Bronchial epithelial cell (primary cell): ENCODE measurements around the gene REXO4. TPM values are rescaled to one million over a fixed set of nuclear protein-coding genes. Genes with fewer than 3 reads are reported as not detected.

ENCODE experiments used
- DNase-seq: peaks from one replicate; pipeline ENCODE4 v3.0.0-alpha.2; 2010; ENCODE audit warnings: low read depth
- FAIRE-seq: peaks from 2 replicates; lab custom pipeline; 2011; peaks lifted over from hg19 to GRCh38; lab: Jason Lieb, UNC
- H3K27me3 ChIP-seq: 2 replicates; pipeline ENCODE4 v1.5.1; 2011; ENCODE audit warnings: low read length; ENCODE audit not compliant: control insufficient read depth, insufficient read depth
- H3K36me3 ChIP-seq: 2 replicates; pipeline ENCODE4 v1.5.1; 2011; ENCODE audit warnings: low read length; ENCODE audit not compliant: control insufficient read depth, insufficient read depth
- H3K4me3 ChIP-seq: 2 replicates; pipeline ENCODE4 v1.5.1; 2011; ENCODE audit warnings: mild to moderate bottlenecking, low read depth, low read length, control low read depth
- total RNA-seq: library from RNA; depleted of rRNA; stranded (reverse); fragments of >200 nt; gene quantifications from 2 replicates; pipeline ENCODE4 v1.2.1, GENCODE V29; 2014
- TF ChIP-seq, protein P1 (sequence below): IDR thresholded peaks from 2 replicates; pipeline ENCODE4 v1.5.1; 2011; ENCODE audit warnings: mild to moderate bottlenecking, moderate library complexity, low read length, control low read depth, inconsistent platforms; ENCODE audit not compliant: insufficient read depth, severe bottlenecking

The REXO4 gene
- total RNA-seq, 1 donor from 2014 or later, result 15.5 TPM

DNA sequence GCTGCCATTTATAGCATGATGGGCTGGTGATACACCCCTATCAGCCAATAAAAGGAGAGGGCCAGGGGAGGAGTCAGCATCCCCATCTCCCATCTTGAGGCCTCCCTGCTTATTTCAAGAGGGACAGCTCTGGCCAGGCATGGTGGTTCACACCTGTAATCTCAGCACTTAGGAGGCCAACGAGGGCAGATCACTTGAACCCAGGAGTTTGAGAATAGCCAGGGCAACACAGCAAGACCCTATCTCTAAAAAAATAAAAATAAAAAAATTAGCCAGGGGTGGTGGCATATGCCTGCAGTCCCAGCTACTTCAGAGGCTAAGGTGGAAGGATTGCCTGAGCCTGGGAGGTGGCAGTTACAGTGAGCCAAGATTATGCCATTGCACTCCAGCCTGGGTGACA lies 9.8 kb downstream of the REXO4 start:
- Histone ChIP-seq H3K4me3 (no peak overlapping the region), H3K36me3 (peaks cover 33% of the 10 kb centered on the region), H3K27me3 (no peaks in the 10 kb centered on the region)
- FAIRE-seq, result no peak
- TF ChIP-seq, protein P1, sequence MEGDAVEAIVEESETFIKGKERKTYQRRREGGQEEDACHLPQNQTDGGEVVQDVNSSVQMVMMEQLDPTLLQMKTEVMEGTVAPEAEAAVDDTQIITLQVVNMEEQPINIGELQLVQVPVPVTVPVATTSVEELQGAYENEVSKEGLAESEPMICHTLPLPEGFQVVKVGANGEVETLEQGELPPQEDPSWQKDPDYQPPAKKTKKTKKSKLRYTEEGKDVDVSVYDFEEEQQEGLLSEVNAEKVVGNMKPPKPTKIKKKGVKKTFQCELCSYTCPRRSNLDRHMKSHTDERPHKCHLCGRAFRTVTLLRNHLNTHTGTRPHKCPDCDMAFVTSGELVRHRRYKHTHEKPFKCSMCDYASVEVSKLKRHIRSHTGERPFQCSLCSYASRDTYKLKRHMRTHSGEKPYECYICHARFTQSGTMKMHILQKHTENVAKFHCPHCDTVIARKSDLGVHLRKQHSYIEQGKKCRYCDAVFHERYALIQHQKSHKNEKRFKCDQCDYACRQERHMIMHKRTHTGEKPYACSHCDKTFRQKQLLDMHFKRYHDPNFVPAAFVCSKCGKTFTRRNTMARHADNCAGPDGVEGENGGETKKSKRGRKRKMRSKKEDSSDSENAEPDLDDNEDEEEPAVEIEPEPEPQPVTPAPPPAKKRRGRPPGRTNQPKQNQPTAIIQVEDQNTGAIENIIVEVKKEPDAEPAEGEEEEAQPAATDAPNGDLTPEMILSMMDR, result no peak
- DNase-seq, result no peak

DNA sequence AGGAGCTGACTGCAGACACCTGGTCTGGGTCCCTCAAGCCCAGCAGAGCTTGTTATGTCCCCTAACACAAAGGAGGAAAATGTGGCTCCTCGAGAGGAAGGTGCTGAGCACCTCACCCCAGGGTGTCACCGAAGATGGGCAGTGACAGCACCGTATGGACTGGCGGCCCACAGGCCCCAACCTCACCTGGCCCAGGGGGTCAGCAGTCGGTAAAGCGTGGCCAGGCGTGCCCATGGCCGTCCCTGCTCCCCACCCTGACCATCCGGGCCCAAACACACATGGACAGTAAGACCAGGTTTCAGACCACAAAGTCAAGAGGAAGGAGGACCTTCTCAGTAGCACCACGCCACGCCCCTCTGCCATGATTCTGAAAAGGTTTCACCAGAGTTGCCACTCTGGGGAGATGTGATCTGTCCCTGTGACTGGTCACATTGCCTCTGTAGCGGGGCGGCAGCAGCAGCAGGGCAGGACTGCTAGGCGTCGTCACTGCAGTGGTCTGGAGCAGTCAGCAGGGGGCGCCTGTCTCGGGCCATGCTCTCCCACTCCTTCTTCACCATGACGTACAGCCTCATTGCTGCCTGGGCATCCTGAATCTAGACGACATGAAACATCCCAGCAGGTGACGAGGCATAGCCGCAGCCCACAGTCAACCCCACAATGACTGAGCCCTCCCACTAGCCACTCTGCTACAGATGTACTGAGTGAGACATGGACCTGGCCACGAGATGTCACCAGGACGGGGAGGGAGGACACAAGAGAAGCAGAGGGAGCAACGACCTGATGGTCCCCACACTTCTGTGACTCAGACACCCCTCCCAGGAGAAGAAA lies 11.1 kb downstream of the REXO4 start:
- DNase-seq, result peak; percentile 62
- peak; percentile 95 for FAIRE-seq
- TF ChIP-seq, protein P1, result peak; percentile 99
- H3K27me3 ChIP-seq, result no peaks in the 10 kb centered on the region
- no peak overlapping the region for H3K4me3 ChIP-seq
- peaks cover 27% of the 10 kb centered on the region for H3K36me3 ChIP-seq

DNA sequence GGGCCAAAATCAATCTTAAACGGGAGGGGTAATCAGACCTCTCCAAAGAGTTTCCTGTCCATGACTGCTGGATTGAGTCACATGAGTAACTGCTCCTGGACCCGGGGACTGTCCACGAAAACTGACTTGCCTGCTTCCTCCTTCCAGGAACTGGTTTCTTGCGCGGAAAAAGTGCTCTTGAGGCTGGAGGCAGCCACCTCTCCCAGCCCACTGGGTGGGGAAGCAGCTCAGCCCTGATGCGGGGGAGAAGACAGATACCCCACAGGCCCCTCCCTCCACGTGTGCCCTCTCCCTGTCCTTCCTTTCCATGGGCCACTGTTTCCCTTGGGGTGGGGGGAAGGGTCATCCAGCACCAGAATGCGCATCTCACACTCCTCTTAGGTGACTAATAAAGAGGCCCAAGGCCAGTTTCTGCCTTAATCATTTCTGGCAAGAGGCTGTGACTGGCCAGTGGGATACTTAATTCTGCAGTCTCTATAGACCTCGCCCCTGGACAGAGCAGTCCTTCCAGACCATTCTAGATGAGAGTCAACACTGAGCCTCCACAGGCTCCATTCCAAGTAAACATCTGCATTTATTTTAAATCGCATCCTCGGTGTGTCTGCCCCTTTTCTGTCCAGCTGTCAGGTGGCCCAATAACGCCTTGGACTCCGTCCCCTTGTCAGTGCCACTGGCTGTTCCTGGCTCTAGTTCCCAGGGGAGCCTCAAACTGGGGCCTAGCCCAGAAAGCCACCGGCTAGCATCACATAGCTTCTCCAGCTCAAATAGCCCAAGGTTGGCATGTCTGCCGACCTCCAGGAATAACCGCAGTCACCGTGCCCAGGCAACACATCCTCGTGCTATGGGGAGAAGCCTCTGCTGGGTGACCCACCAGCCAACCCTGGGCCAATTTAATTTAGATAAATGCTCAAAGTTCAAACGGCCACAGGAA lies 12.0 kb downstream of the REXO4 start:
- FAIRE-seq (no peak), DNase-seq (no peak)
- TF ChIP-seq, protein P1, result no peak
- H3K27me3 ChIP-seq, result no peaks in the 10 kb centered on the region
- no peak overlapping the region for H3K4me3 ChIP-seq
- H3K36me3 ChIP-seq, result peaks cover 26% of the 10 kb centered on the region

DNA sequence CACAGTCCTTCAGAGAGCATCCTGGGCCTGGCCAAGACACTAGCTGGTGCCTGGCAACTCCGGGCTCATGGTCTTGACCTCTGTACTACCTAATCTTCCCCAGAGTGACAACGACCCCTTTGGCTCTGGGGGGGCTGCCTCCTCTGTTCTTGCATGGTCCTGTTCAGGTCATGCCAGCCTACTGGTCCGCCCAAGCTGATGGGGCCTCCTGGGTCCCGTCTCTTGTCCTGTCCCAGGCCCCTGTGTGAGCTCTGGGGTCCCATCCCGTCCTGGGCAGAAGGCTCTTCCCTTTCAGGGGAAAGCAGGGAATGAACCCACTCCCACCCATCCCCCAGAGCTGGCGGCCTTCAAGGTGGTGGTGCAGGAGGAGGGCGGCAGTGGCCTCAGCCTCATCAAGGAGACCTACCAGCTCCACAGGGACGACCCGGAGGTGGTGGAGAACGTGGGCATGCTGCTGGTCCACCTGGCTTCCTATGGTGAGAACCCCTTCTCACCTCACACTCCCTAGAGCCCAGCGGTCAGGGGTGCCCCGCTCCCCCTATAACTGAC lies 13.3 kb downstream of the REXO4 start:
- FAIRE-seq (no peak), DNase-seq (no peak)
- Histone ChIP-seq H3K27me3 (no peaks in the 10 kb centered on the region), H3K36me3 (peaks cover 16% of the 10 kb centered on the region), H3K4me3 (no peak overlapping the region)
- TF ChIP-seq, protein P1, result no peak

DNA sequence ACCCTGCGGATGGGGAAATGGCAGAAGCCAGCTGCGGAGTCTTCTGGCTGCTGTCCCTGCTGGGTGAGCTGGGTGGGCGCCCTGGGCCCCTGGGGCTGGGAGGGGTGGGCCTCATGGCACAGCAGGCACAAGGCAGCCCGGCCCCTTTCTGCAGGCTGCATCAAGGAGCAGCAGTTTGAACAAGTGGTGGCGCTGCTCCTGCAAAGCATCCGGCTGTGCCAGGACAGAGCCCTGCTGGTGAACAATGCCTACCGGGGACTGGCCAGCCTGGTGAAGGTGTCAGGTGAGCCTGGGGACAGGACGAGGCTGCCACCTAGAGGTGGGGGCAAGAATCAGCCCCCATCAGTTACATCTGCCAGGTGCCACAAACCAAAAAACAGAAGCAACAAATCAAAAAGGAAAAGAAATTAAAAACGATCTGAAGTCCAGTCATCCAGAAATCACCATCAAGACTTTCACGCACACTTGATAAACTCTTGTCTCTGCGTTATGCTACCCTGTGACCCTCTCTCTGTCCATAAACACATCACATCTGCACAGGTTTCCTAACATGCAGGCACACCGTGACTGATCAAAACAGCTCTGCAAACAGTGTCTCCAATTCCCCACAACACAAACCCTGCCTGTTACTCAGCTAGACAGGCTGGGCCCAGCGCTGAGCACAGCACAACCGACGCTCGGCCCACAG lies 13.9 kb downstream of the REXO4 start:
- TF ChIP-seq, protein P1, result peak; percentile 82
- no peak overlapping the region for H3K4me3 ChIP-seq
- peaks cover 16% of the 10 kb centered on the region for H3K36me3 ChIP-seq
- FAIRE-seq, result no peak
- no peaks in the 10 kb centered on the region for H3K27me3 ChIP-seq
- DNase-seq, result peak; percentile 62
